Esophagus muscularis mucosa (tissue), 4 donors: ENCODE results near the gene CDCA7L. TPM values are rescaled to one million over a fixed set of nuclear protein-coding genes. Genes with fewer than 3 reads are reported as not detected.

Experiments
- DNase-seq: peaks from one replicate; pipeline ENCODE4 v3.0.0-alpha.2; 2017; ENCODE audit errors: extremely low spot score
- H3K27ac ChIP-seq, 4 donors: fragments of 200-600 bp; sonication (generic); replicated peaks in 1 of 4; 1 replicate in 3 of 4; 2 replicates in 1 of 4; pipeline ENCODE4 v1.5.1; 2016 to 2019; ENCODE audit warnings: mild to moderate bottlenecking in 1 of 4
- H3K27me3 ChIP-seq, 4 donors: fragments of 200-600 bp; sonication (generic); one replicate each; pipeline versions ENCODE4 v1.5.1 to v1.6.0; 2016 to 2019
- H3K36me3 ChIP-seq, 4 donors: fragments of 200-600 bp; sonication (generic); one replicate each; pipeline ENCODE4 v1.5.1; 2016 to 2019
- H3K4me1 ChIP-seq, 4 donors: fragments of 200-600 bp; sonication (generic); one replicate each; pipeline ENCODE4 v1.5.1; 2016 to 2019
- H3K4me3 ChIP-seq, 4 donors: fragments of 200-600 bp; sonication (generic); 1 replicate in 2 of 4; 2 replicates in 2 of 4; pipeline ENCODE4 v1.5.1; 2016 to 2019; ENCODE audit warnings: mild to moderate bottlenecking in 4 of 4, moderate library complexity in 1 of 4
- H3K9me3 ChIP-seq, 4 donors: fragments of 200-600 bp; sonication (generic); 1 replicate in 3 of 4; 2 replicates in 1 of 4; pipeline ENCODE4 v1.5.1; 2016 to 2019
- CTCF ChIP-seq, 3 experiments: fragments of 200-600 bp in 2 of 3; fragments of 450-650 bp in 1 of 3; sonication (generic) in 2 of 3; IDR thresholded peaks; one replicate each; pipeline ENCODE4 v1.5.1; 2017 to 2019; ENCODE audit warnings: antibody characterized with exemption in 3 of 3, mild to moderate bottlenecking in 2 of 3, moderate library complexity in 1 of 3
- EP300 ChIP-seq: sonication (generic); formaldehyde crosslinking; IDR thresholded peaks from one replicate; pipeline ENCODE4 v1.6.1; 2017; ENCODE audit warnings: antibody characterized with exemption
- POLR2A ChIP-seq: fragments of 450-650 bp; IDR thresholded peaks from one replicate; pipeline ENCODE4 v1.6.1; 2017; ENCODE audit warnings: antibody characterized with exemption, moderate library complexity, mild to moderate bottlenecking, low read depth
- POLR2AphosphoS5 ChIP-seq, 2 donors: sonication (generic); formaldehyde crosslinking; IDR thresholded peaks; one replicate each; pipeline ENCODE4 v1.6.1; 2017; ENCODE audit warnings: antibody characterized with exemption in 2 of 2
- WGBS: methylation state at CpG from one replicate; pipeline ENCODE4 v1.1.5; 2018; 5-methylcytosine and 5-hydroxymethylcytosine counted together
- intact Hi-C: fragments of 100-400 bp; cut with DNase I; formaldehyde crosslinking; loops from one replicate; pipeline ENCODE4 v1.15.1; 2023
- total RNA-seq, 4 donors: library from RNA; depleted of rRNA; stranded (reverse); fragments of >200 nt; gene quantifications; one replicate each; pipeline versions ENCODE4 v1.1.0 to v1.2.1, GENCODE V29; 2016

The CDCA7L gene
- total RNA-seq, 4 donors from 2014 or later, result 19.5 to 61.6 (median 25.2) TPM

- TF ChIP-seq CTCF (IDR thresholded peaks at IDR 0.05), result no peak
- TF ChIP-seq POLR2A, result no peak
- no peak for TF ChIP-seq POLR2AphosphoS5 (IDR thresholded peaks at IDR 0.05)
- no peak for TF ChIP-seq EP300
- peaks cover 14 to 23% (median 19%) of the 10 kb centered on the region in 4 donors for H3K4me1 ChIP-seq
- H3K27ac ChIP-seq, result no peak overlapping the region
- H3K27me3 ChIP-seq, result no peaks in the 10 kb centered on the region
- 83% methylated on average over 8 of the region's 8 CpGs for WGBS
- no peak overlapping the region for H3K4me3 ChIP-seq
- intact Hi-C loops, result no loop called here
- peaks cover 5 to 47% (median 14%) of the 10 kb centered on the region in 4 donors for H3K36me3 ChIP-seq
- H3K9me3 ChIP-seq, result no peaks in the 10 kb centered on the region
- no peak for DNase-seq
Observed at GRCh38 chr7:21911341-21911875, 34.3 kb downstream of the CDCA7L start.

GRCh38 chr7:21910253-21910652, 35.4 kb downstream of the CDCA7L start:
- intact Hi-C loops, result no loop called here
- peaks cover 12 to 50% (median 20%) of the 10 kb centered on the region in 4 donors for H3K36me3 ChIP-seq

GRCh38 chr7:21908746-21909145, 37.0 kb downstream of the CDCA7L start:
- Histone ChIP-seq H3K36me3 (peaks cover 12 to 52% (median 32%) of the 10 kb centered on the region in 4 donors), H3K9me3 (no peaks in the 10 kb centered on the region), H3K4me1 (peaks cover 14 to 23% (median 19%) of the 10 kb centered on the region in 4 donors), H3K4me3 (no peak overlapping the region), H3K27ac (no peak overlapping the region), H3K27me3 (no peaks in the 10 kb centered on the region)
- WGBS, result 99% methylated on average over 5 of the region's 5 CpGs
- intact Hi-C loops, result loop anchor here (10.0 kb wide), 1 partner anchor 96 kb away; no protein-coding TSS in a partner anchor
- no peak for DNase-seq
- TF ChIP-seq POLR2A (no peak), POLR2AphosphoS5 (IDR thresholded peaks at IDR 0.05) (no peak), EP300 (no peak), CTCF (IDR thresholded peaks at IDR 0.05) (no peak)

More at GRCh38 chr7:21910253-21910652, 35.4 kb downstream of the CDCA7L start:
- peaks cover 14 to 23% (median 19%) of the 10 kb centered on the region in 4 donors for H3K4me1 ChIP-seq
- 51% methylated on average over 6 of the region's 6 CpGs for WGBS
- DNase-seq, result no peak
- H3K9me3 ChIP-seq, result no peaks in the 10 kb centered on the region
- no peak overlapping the region for H3K4me3 ChIP-seq
- H3K27me3 ChIP-seq, result no peaks in the 10 kb centered on the region
- no peak overlapping the region for H3K27ac ChIP-seq
- TF ChIP-seq EP300 (no peak), CTCF (IDR thresholded peaks at IDR 0.05) (no peak), POLR2AphosphoS5 (IDR thresholded peaks at IDR 0.05) (no peak), POLR2A (no peak)

GRCh38 chr7:21903020-21903786, 42.5 kb downstream of the CDCA7L start:
- Histone ChIP-seq H3K27me3 (no peaks in the 10 kb centered on the region), H3K4me3 (no peak overlapping the region), H3K9me3 (no peaks in the 10 kb centered on the region), H3K27ac (no peak overlapping the region), H3K4me1 (peaks cover 0 to 4% (median 0%) of the 10 kb centered on the region in 4 donors), H3K36me3 (peaks cover 11 to 91% (median 59%) of the 10 kb centered on the region in 4 donors)
- 90% methylated on average over 14 of the region's 14 CpGs for WGBS
- TF ChIP-seq POLR2A (no peak), CTCF (IDR thresholded peaks at IDR 0.05) (no peak), EP300 (no peak), POLR2AphosphoS5 (IDR thresholded peaks at IDR 0.05) (no peak)
- no peak for DNase-seq
- intact Hi-C loops, result loop anchor here (10.0 kb wide), 1 partner anchor 102 kb away; no protein-coding TSS in a partner anchor
